Lower leg skin (tissue), 3 donors: ENCODE data around the gene PDXDC1.

ENCODE experiments used
- CTCF ChIP-seq, 3 donors: fragments of 450-650 bp; IDR thresholded peaks; one replicate each; pipeline ENCODE4 v1.5.1; 2016; ENCODE audit warnings: antibody characterized with exemption in 3 of 3, mild to moderate bottlenecking in 3 of 3, moderate library complexity in 2 of 3
- POLR2A ChIP-seq, 2 donors: fragments of 450-650 bp; IDR thresholded peaks; one replicate each; pipeline ENCODE4 v1.6.1; 2016 to 2017; ENCODE audit warnings: antibody characterized with exemption in 2 of 2, mild to moderate bottlenecking in 1 of 2, moderate library complexity in 1 of 2

- no peak for TF ChIP-seq CTCF (IDR thresholded peaks at IDR 0.05)
- TF ChIP-seq POLR2A (IDR thresholded peaks at IDR 0.05), result no peak
Observed at GRCh38 chr16:15037003-15037402, 62.2 kb downstream of the PDXDC1 start.
